Inflammatory macrophage (primary cell): Measurements from ENCODE around the gene APOBR.
A peak's percentile ranks its signal among the peaks of the same experiment; 100 is the strongest.
"Not testable (repeated sequence)": the region's sequence is repeated elsewhere in the genome, so short reads cannot be mapped to it uniquely, and the experiment has no call there.

Source experiments
- DNase-seq, 2 donors: peaks; one replicate each; pipeline ENCODE4 v3.0.0-alpha.2; 2020 to 2022

The APOBR gene

GRCh38 chr16:28497861-28498599, 3.6 kb downstream of the APOBR start:
- DNase-seq, result no peak

GRCh38 chr16:28498666-28499381, 4.4 kb downstream of the APOBR start:
- DNase-seq, result no peak

GRCh38 chr16:28499854-28500253, 5.4 kb downstream of the APOBR start:
- no peak for DNase-seq

GRCh38 chr16:28500476-28501180, 6.2 kb downstream of the APOBR start:
- not testable (repeated sequence) for DNase-seq

GRCh38 chr16:28501258-28502232, 7.1 kb downstream of the APOBR start:
- no peak for DNase-seq

- no peak for DNase-seq
These were observed 7.8 kb downstream of the APOBR start for GRCh38 chr16:28502290-28502689.

- DNase-seq, result no peak
These were observed 9.2 kb downstream of the APOBR start for GRCh38 chr16:28503470-28504259.

GRCh38 chr16:28504707-28505404, 10.4 kb downstream of the APOBR start:
- no peak for DNase-seq

GRCh38 chr16:28505489-28506137, 11.2 kb downstream of the APOBR start:
- DNase-seq, result peak in 1 of 2 donors; percentile 22

GRCh38 chr16:28511031-28511430, 16.6 kb downstream of the APOBR start:
- DNase-seq, result no peak

GRCh38 chr16:28511801-28512789, 17.7 kb downstream of the APOBR start:
- no peak for DNase-seq

- DNase-seq, result no peak
These were observed 19.2 kb downstream of the APOBR start for GRCh38 chr16:28513484-28514181.

GRCh38 chr16:28514246-28514645, 19.8 kb downstream of the APOBR start:
- DNase-seq, result no peak

- no peak for DNase-seq
These were observed 26.2 kb downstream of the APOBR start for GRCh38 chr16:28520672-28521071.

GRCh38 chr16:28521436-28521835, 27.0 kb downstream of the APOBR start:
- no peak for DNase-seq

- DNase-seq, result no peak
These were observed 28.3 kb downstream of the APOBR start for GRCh38 chr16:28522792-28523191.

GRCh38 chr16:28524681-28525171, 30.3 kb downstream of the APOBR start:
- DNase-seq, result peak; percentile 31 to 67
